Activated T-helper 2 cell treated with anti-CD3 and anti-CD28 coated beads, Interferon-gamma antibody, Interleukin-2, Interleukin-4, amounts not matched to agents 10 μg/mL and 5 μg/mL and 100 μg/mL, durations not matched to agents 14 hours and 24 hours and 36 hours (primary cell): ENCODE data around the gene HLA-DMA. TPM values are rescaled to one million over a fixed set of nuclear protein-coding genes. Genes with fewer than 3 reads are reported as not detected.

Experiments used
- DNase-seq: peaks from one replicate; pipeline ENCODE4 v3.0.0; 2021; ENCODE audit warnings: low spot score
- H3K27ac Mint-ChIP-seq: one replicate; pipeline ENCODE4 v1.8.0; 2021; ENCODE audit warnings: mixed read lengths
- H3K27me3 Mint-ChIP-seq: one replicate; pipeline ENCODE4 v1.8.0; 2021; ENCODE audit warnings: low read depth, mixed read lengths
- H3K36me3 Mint-ChIP-seq: one replicate; pipeline ENCODE4 v1.8.0; 2021; ENCODE audit warnings: low read depth, mixed read lengths
- H3K4me1 Mint-ChIP-seq: one replicate; pipeline ENCODE4 v1.8.0; 2021; ENCODE audit warnings: low read depth, mixed read lengths
- H3K4me3 Mint-ChIP-seq: one replicate; pipeline ENCODE4 v1.8.0; 2021; ENCODE audit warnings: low read depth, mild to moderate bottlenecking, moderate library complexity, mixed read lengths
- H3K9me3 Mint-ChIP-seq: one replicate; pipeline ENCODE4 v1.8.0; 2021; ENCODE audit warnings: mixed read lengths
- intact Hi-C: fragments of 100-400 bp; cut with micrococcal nuclease; formaldehyde crosslinking; loops from one replicate; pipeline ENCODE4 v1.15.1; 2023
- total RNA-seq: library from RNA; stranded (reverse); gene quantifications from 2 replicates; pipeline ENCODE4 v1.2.3, GENCODE V29; 2022

The HLA-DMA gene
- total RNA-seq, 1 donor from 2014 or later = 19.0 TPM

DNA sequence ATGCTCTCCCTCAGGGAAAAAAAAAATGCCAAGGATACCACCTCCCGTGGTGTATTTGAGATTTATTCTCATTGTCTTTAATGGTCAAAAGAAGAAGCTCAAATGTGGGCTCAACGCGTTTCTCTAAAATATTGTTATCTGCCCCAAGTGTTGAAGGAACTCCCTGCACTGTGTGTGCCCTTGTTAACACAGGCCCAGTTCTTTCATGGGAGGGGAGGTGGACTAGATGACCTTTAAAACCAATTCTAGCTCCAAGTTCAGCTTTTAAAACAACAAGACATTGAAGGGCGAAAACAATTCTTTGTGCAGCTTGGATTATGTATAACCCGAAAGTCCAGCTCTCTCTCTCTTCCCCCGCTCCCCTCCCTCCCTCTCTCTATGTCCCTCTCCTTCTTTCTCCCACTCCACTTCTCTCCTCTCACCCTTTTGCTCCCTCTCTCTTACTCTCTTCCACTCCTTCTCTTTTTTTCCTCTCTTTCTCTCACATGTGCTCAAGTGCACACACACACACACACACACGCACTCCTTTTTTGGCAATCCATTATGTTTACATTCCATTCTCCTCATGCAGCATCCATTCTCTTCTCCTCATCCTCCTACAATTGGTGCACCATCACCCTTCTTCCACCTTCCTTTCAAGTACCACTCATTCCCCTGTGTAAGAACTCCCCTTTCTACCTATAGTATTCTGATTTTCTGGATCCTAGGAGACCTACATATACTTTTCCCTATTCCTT lies 20.6 kb downstream of the HLA-DMA start:
- H3K27ac Mint-ChIP-seq = no peak overlapping the region

DNA sequence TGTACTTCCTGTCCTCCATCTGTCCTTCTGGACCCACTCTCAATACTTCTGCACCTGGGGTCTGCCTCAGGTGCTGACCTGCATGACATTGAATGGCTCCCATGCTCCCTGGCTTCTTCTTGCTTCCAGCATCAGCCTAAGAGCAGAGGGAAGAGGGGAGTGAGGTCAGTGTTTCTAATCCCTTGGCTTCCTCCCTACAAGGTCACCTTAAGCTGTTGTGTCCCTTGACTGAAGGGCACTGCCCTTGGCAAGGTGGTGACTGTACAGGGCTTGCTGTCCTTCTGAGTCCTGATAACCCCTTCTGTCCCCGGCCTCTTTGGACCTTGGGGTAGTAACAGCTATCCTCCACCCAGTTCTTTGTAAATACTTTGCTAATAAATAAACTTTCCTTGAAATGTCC lies 21.7 kb downstream of the HLA-DMA start:
- H3K9me3 Mint-ChIP-seq = no peaks in the 10 kb centered on the region
- H3K27me3 Mint-ChIP-seq = peaks cover 23% of the 10 kb centered on the region
- intact Hi-C loops = no loop called here
- no peaks in the 10 kb centered on the region for H3K36me3 Mint-ChIP-seq
- no peak overlapping the region for H3K4me3 Mint-ChIP-seq
- no peak for DNase-seq
- H3K27ac Mint-ChIP-seq = no peak overlapping the region
- H3K4me1 Mint-ChIP-seq = peaks cover 7% of the 10 kb centered on the region

More for the DNA sequence above, 20.6 kb downstream of the HLA-DMA start:
- intact Hi-C loops = loop anchor here (2.0 kb wide), 2 partner anchors 15 to 53 kb away; no protein-coding TSS in a partner anchor
- no peak for DNase-seq
- Mint-ChIP-seq H3K36me3 (no peaks in the 10 kb centered on the region), H3K4me1 (peaks cover 7% of the 10 kb centered on the region), H3K9me3 (no peaks in the 10 kb centered on the region), H3K27me3 (peaks cover 18% of the 10 kb centered on the region), H3K4me3 (no peak overlapping the region)

DNA sequence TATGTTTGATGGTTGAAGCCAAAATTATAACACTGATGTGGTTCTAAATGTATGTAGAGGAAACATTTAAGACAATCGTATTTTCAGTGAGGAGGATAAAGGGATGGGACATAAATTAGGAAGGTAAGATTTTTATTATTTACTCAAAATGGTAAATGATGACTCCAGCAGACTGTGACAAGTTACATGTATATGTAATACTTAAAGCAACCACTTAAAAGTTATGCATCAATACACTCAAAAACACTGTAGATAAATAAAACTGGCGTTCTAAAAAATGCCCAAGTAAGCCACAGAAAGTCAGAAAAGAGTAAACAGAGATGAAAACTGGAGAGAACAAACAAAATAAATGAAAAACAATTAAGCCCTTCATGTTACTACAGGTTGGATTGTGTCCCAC lies 30.8 kb downstream of the HLA-DMA start:
- intact Hi-C loops = no loop called here
- Mint-ChIP-seq H3K4me3 (no peak overlapping the region), H3K27me3 (peaks cover 40% of the 10 kb centered on the region), H3K27ac (no peak overlapping the region), H3K4me1 (no peaks in the 10 kb centered on the region), H3K9me3 (no peaks in the 10 kb centered on the region), H3K36me3 (no peaks in the 10 kb centered on the region)
- no peak for DNase-seq

DNA sequence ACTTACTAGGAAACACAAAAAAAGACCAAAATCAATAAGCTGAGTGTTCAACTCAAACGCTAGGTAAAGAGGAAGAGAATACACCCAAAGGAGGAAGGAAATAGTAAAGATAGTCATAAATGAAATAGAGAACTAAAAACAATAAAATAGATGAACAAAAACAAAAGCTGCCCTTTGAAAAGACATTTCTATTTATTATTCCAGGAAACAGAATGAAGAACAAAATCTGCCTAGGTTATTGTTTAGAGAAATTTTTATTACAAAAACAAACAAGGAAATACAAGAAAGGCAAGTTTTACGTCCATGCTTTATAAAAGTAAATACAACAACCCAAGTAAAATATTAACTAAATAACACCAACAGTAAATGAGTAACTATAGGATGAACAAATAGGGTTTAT lies 32.2 kb downstream of the HLA-DMA start:
- no peak for DNase-seq
- no peaks in the 10 kb centered on the region for H3K9me3 Mint-ChIP-seq
- no peaks in the 10 kb centered on the region for H3K36me3 Mint-ChIP-seq
- intact Hi-C loops = no loop called here
- H3K27ac Mint-ChIP-seq = no peak overlapping the region
- peaks cover 41% of the 10 kb centered on the region for H3K27me3 Mint-ChIP-seq
- peaks cover 9% of the 10 kb centered on the region for H3K4me1 Mint-ChIP-seq
- no peak overlapping the region for H3K4me3 Mint-ChIP-seq

- H3K4me3 Mint-ChIP-seq = no peak overlapping the region
- intact Hi-C loops = no loop called here
- no peaks in the 10 kb centered on the region for H3K9me3 Mint-ChIP-seq
- peaks cover 35% of the 10 kb centered on the region for H3K27me3 Mint-ChIP-seq
- peaks cover 9% of the 10 kb centered on the region for H3K4me1 Mint-ChIP-seq
- no peak overlapping the region for H3K27ac Mint-ChIP-seq
- DNase-seq = no peak
- no peaks in the 10 kb centered on the region for H3K36me3 Mint-ChIP-seq
Observed at GRCh38 chr6:32912951-32913350, 39.9 kb downstream of the HLA-DMA start.

DNA sequence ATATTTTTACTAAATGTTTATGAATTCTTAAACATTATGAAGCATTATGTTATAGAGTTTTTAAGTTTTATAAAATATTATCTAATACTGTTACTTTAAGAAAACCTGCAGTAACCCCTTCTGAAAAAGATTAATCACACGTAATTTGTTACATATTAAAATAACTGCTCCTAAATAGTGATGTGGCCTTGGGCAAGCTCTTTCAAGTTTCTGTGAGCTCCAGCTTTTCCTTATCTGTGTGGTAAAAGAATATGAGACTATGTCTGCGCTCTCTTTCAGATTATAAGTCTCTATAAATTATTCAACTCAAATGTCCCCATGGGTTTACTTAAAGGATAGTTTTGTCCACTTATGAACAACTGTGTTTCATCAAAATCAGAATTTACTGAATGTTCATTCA lies 44.0 kb downstream of the HLA-DMA start:
- intact Hi-C loops = no loop called here
- no peak for DNase-seq
- no peaks in the 10 kb centered on the region for H3K36me3 Mint-ChIP-seq
- H3K4me1 Mint-ChIP-seq = no peaks in the 10 kb centered on the region
- H3K27ac Mint-ChIP-seq = no peak overlapping the region
- no peak overlapping the region for H3K4me3 Mint-ChIP-seq
- H3K27me3 Mint-ChIP-seq = peaks cover 11% of the 10 kb centered on the region
- no peaks in the 10 kb centered on the region for H3K9me3 Mint-ChIP-seq

GRCh38 chr6:32906539-32906938 lies 46.4 kb downstream of the HLA-DMA start:
- H3K27ac Mint-ChIP-seq = no peak overlapping the region
- peaks cover 9% of the 10 kb centered on the region for H3K27me3 Mint-ChIP-seq
- H3K4me1 Mint-ChIP-seq = no peaks in the 10 kb centered on the region
- DNase-seq = no peak
- intact Hi-C loops = no loop called here
- peaks cover 3% of the 10 kb centered on the region for H3K36me3 Mint-ChIP-seq
- H3K9me3 Mint-ChIP-seq = no peaks in the 10 kb centered on the region
- H3K4me3 Mint-ChIP-seq = no peak overlapping the region

- no peaks in the 10 kb centered on the region for H3K9me3 Mint-ChIP-seq
- no peak for DNase-seq
- H3K27me3 Mint-ChIP-seq = peaks cover 4% of the 10 kb centered on the region
- no peaks in the 10 kb centered on the region for H3K4me1 Mint-ChIP-seq
- no peak overlapping the region for H3K4me3 Mint-ChIP-seq
- H3K36me3 Mint-ChIP-seq = peaks cover 11% of the 10 kb centered on the region
- no peak overlapping the region for H3K27ac Mint-ChIP-seq
- intact Hi-C loops = no loop called here
Observed at GRCh38 chr6:32905078-32905477, 47.8 kb downstream of the HLA-DMA start.

DNA sequence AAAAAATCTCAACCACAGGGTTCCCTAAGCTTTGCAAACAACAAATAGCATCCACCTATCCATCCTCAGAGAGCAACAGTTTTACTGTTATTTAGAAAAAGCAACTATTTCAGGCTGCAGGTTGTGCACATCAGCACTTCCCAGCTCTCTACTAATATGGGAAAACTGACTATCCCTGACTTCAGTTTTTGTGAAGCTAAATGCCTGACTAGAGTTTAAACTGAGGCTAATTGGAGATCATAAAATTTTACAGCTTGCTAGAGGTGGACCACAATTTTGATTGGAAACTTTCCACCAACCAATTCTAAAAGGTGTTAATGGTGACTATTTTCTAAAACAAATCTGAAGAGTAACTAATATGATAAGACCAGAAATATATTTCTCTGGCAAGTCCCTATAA lies 48.9 kb downstream of the HLA-DMA start:
- intact Hi-C loops = no loop called here
- DNase-seq = no peak
- Mint-ChIP-seq H3K36me3 (peaks cover 11% of the 10 kb centered on the region), H3K4me1 (no peaks in the 10 kb centered on the region), H3K27me3 (peaks cover under 1% of the 10 kb centered on the region), H3K9me3 (no peaks in the 10 kb centered on the region), H3K4me3 (no peak overlapping the region), H3K27ac (no peak overlapping the region)

Other genes starting within 250 kb of the HLA-DMA start
- 1.0 and 1.7 TPM in 2 replicates for gene HLA-DQA2, start 211.7 kb downstream of the HLA-DMA start, total RNA-seq
- 0.25 and 0.30 TPM in 2 replicates for gene HLA-DQB2, start 189.6 kb downstream of the HLA-DMA start, total RNA-seq
- gene HLA-DOB, start 136.1 kb downstream of the HLA-DMA start, total RNA-seq = 3.1 and 3.6 TPM in 2 replicates
- 142 and 162 TPM in 2 replicates for gene TAP2, start 114.4 kb downstream of the HLA-DMA start, total RNA-seq
- gene PSMB8, start 109.0 kb downstream of the HLA-DMA start, total RNA-seq = 352 and 368 TPM in 2 replicates
- gene TAP1, start 99.4 kb downstream of the HLA-DMA start, total RNA-seq = 276 and 278 TPM in 2 replicates
- gene PSMB9, start 98.9 kb downstream of the HLA-DMA start, total RNA-seq = 262 and 265 TPM in 2 replicates
- gene HLA-DMB, start 12.1 kb downstream of the HLA-DMA start, total RNA-seq = 1.3 and 1.4 TPM in 2 replicates
- 295 and 306 TPM in 2 replicates for gene BRD2, start 15.5 kb upstream of the HLA-DMA start, total RNA-seq
- gene HLA-DOA, start 56.5 kb upstream of the HLA-DMA start, total RNA-seq = 0.28 and 0.37 TPM in 2 replicates
- gene HLA-DPA1, start 120.6 kb upstream of the HLA-DMA start, total RNA-seq = 57.1 and 58.9 TPM in 2 replicates
- 11.8 and 12.6 TPM in 2 replicates for gene HLA-DPB1, start 122.9 kb upstream of the HLA-DMA start, total RNA-seq
- 0.34 and 0.37 TPM in 2 replicates for gene COL11A2, start 239.4 kb upstream of the HLA-DMA start, total RNA-seq
- 47.8 and 50.0 TPM in 2 replicates for gene RXRB, start 247.6 kb upstream of the HLA-DMA start, total RNA-seq
- 63.8 and 69.6 TPM in 2 replicates for gene SLC39A7, start 247.8 kb upstream of the HLA-DMA start, total RNA-seq